GM19463 (cell line): ENCODE measurements around the gene TTLL8.

ENCODE experiments used
- ATAC-seq: cut with Tn5 transposase; IDR thresholded peaks from one replicate; pipeline ENCODE4 v1.9.1; 2021; ENCODE audit warnings: mild to moderate bottlenecking, moderate library complexity; ENCODE audit not compliant: unreplicated experiment

Gene TTLL8

GRCh38 chr22:50083462-50084079 lies 25.5 kb upstream of the TTLL8 start:
- no peak for ATAC-seq

- no peak for ATAC-seq
These were observed 24.9 kb upstream of the TTLL8 start for GRCh38 chr22:50082961-50083461.

DNA sequence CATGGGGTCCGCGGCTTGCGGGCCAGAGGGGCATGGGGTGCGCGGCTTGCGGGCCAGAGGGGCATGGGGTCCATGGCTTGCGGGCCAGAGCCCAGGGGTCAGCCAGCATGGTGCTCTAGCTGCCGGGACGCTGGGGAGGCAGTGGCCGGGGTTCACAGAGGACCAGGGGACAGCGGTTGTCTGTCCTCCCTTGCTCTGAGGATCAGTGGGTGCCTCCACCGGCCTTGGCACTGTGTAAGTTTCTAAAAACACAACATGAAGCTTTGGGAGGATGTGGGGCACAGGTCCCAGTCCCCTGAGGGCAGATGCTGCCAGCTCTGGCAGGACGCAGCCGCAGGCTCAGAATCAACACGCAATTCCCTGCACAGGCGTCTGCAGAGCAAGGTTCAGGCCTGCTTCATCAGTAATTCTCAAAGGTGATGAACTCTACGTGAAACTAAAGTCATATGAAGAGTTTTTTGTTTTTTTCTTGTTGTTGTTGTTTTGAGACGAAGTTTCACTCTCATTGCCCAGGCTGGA lies 24.2 kb upstream of the TTLL8 start:
- ATAC-seq = no peak

GRCh38 chr22:50081426-50082196 lies 23.5 kb upstream of the TTLL8 start:
- ATAC-seq = no peak

DNA sequence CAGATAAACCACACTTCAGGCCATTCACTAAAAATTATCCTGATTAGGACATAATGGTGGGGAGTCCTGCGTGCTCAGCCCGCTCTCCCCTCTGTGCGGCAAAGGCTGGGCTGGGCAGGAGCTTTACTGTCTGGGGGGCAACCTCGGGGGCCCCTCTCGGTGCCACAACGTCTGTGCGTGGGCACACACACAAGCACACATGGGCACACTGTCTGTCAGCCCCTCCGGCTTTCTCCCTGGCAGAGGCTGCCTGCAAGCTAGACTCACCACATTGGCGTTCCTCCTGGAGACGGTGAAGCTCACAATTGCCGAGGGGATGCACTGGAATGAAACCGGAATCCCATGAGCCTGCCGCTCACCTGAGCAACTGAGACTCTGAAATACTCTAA lies 22.0 kb upstream of the TTLL8 start:
- no peak for ATAC-seq

DNA sequence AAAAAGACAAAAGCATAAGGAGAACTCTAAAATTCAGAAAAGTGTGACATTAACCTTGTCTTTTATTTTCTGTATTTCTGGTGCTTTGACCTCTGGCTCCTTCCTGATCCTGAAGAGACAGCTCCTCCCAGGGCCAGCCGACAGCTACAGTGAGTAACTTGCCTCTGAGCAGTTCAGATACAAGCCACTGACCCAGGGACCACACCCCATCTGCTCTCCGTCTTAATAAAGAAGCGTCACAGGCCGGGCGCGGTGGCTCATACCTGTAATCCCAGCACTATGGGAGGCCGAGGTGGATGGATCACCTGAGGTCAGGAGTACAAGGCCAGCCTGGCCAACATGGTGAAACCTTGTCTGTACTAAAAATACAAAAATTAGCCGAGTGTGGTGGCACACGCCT lies 20.7 kb upstream of the TTLL8 start:
- no peak for ATAC-seq

DNA sequence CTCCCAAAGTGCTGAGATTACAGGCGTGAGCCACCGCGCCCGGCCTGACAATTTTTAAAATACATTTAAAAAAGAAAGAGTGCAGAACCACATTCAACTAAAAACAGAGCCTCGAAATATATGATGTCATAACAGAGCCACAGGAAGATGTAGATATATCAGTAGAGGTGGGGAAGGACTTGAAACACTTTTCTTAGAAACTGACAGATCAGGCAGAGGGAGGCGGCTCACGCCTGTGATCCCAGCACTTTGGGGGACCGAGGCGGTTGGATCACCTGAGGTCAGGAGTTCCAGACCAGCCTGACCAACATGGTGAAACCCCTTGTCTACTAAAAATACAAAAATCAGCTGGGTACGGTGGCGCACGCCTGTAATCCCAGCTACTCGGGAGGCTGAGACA lies 20.1 kb upstream of the TTLL8 start:
- ATAC-seq = no peak

DNA sequence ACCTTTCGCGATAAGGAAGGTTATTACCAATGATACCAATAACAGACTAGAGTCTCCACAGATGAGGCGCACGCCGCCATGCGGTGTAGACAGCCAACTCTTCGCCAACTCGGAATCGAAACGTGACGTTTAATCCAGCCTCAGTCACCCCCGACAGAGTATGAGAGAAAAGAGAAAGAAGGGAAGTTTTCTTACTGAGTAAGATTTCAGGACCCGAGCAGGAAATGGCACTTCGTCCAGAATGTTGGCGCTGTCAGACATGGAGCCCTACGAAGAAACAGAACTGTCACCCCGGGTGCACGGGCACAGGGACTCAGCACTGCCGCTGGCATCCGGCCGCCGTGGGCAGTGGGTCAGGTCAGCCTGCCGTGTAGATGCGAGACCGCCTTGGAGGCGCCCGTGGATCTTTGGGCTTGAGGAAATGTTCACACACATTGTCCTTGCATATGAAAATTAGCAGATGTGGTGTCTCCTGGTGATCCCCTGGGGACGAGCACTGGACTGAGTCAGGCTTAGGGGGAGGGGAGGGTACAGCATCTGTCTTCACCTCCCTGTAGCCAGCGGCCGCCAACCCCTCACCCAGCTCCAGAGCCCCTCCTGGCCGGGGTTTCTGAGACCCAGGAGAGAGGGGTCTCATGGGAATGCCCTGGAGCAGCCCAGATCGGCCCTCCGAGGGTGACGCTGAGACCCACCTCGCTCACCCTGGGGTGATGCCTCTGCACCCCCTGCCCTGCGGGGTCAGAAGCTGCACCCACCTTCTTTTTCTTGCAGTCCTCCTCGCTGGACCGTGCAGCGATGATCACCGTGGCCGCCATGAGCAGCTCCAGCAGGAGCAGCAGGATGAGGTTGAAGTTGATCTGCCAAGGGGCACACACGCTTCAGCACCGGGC lies 18.8 kb upstream of the TTLL8 start:
- ATAC-seq = no peak

GRCh38 chr22:50074551-50075530 lies 16.7 kb upstream of the TTLL8 start:
- no peak for ATAC-seq

- no peak for ATAC-seq
These were observed 16.0 kb upstream of the TTLL8 start for GRCh38 chr22:50074056-50074455.

GRCh38 chr22:50072714-50073538 lies 14.8 kb upstream of the TTLL8 start:
- no peak for ATAC-seq

- no peak for ATAC-seq
These were observed 14.1 kb upstream of the TTLL8 start for GRCh38 chr22:50072167-50072555.

GRCh38 chr22:50071432-50072166 lies 13.5 kb upstream of the TTLL8 start:
- no peak for ATAC-seq

DNA sequence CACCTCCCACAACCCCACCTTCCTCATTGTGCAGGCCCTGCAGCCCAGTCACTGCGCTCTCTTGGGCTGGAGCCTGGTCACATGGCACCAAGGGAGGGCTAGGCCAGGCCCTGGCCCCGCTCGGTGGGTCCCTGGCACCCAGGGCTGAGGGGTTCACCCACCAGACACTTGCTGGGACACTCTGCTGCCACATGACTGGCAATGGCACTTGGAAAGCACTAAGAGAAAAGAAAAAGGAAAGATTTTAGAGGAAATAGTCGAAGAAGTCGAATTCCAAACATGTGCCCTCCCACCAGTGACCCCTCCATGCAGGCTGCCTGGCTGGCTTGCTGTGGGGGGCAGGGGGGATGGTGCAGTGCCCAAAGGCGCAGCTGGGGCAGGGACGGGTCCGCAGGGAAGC lies 12.3 kb upstream of the TTLL8 start:
- ATAC-seq = no peak

GRCh38 chr22:50068096-50068495 lies 10.0 kb upstream of the TTLL8 start:
- no peak for ATAC-seq

- ATAC-seq = no peak
These were observed 9.1 kb upstream of the TTLL8 start for GRCh38 chr22:50067244-50067643.

GRCh38 chr22:50064453-50064852 lies 6.4 kb upstream of the TTLL8 start:
- ATAC-seq = no peak

DNA sequence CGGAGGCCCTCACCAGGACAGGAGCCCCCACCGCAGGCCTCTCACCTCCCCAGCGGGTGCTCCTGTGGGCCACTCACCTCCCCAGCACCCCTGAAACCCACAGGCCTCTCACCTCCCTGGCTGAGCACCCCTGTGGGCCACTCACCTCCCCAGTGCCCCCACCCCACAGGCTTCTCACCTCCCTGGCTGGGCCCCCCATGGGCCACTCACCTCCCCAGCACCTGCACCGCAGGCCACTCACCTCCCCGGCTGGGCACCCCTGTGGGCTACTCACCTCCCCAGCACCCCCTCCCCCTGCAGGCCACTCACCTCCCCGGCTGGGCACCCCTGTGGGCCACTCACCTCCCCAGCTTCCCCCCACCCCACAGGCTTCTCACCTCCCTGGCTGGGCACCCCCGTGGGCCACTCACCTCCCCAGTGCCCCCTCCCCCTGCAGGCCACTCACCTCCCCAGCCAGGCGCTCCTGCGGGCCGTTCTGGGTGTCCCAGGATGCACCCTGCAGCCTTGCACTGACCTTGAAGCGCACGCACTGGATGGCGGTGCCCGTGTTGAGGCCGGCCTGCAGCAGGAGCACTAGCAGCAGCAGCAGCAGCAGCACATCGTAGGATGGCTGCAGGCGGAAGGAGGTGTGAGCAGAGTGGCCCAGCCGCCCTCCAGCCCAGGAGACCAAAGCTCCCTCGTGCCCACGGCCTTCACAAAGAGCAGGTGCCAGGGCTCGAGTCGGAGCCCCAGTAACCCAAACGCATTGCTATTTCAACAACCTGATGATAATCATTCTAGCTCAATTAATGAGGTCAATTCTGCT lies 5.7 kb upstream of the TTLL8 start:
- no peak for ATAC-seq
